NCI-H524 treated with DMSO at 0.1 percent for 48 hours (cell line): ENCODE data around the gene TMEM164.
"Not testable (repeated sequence)": the region's sequence is repeated elsewhere in the genome, so short reads cannot be mapped to it uniquely, and the experiment has no call there.

Source experiments
- DNase-seq: peaks from one replicate; lab custom pipeline; 2025; lab: John Stamatoyannopoulos, UW

The TMEM164 gene

GRCh38 chrX:110132450-110133114 lies 129.7 kb downstream of the TMEM164 start:
- no peak for DNase-seq

GRCh38 chrX:110133735-110134370 lies 130.9 kb downstream of the TMEM164 start:
- DNase-seq, result no peak

GRCh38 chrX:110135618-110136017 lies 132.7 kb downstream of the TMEM164 start:
- DNase-seq, result no peak

- no peak for DNase-seq
Observed at GRCh38 chrX:110136136-110136535, 133.2 kb downstream of the TMEM164 start.

- no peak for DNase-seq
Observed at GRCh38 chrX:110138557-110138956, 135.6 kb downstream of the TMEM164 start.

- no peak for DNase-seq
Observed at GRCh38 chrX:110139172-110139571, 136.3 kb downstream of the TMEM164 start.

- no peak for DNase-seq
Observed at GRCh38 chrX:110142096-110142495, 139.2 kb downstream of the TMEM164 start.

- no peak for DNase-seq
Observed at GRCh38 chrX:110143454-110144210, 140.7 kb downstream of the TMEM164 start.

- DNase-seq, result no peak
Observed at GRCh38 chrX:110145311-110145710, 142.4 kb downstream of the TMEM164 start.

- DNase-seq, result no peak
Observed at GRCh38 chrX:110145854-110146253, 142.9 kb downstream of the TMEM164 start.

- DNase-seq, result no peak
Observed at GRCh38 chrX:110146521-110146920, 143.6 kb downstream of the TMEM164 start.

- no peak for DNase-seq
Observed at GRCh38 chrX:110153244-110153643, 150.3 kb downstream of the TMEM164 start.

GRCh38 chrX:110153896-110154295 lies 151.0 kb downstream of the TMEM164 start:
- DNase-seq, result no peak

GRCh38 chrX:110154328-110154727 lies 151.4 kb downstream of the TMEM164 start:
- not testable (repeated sequence) for DNase-seq

- no peak for DNase-seq
Observed at GRCh38 chrX:110155759-110156158, 152.8 kb downstream of the TMEM164 start.

GRCh38 chrX:110156167-110156754 lies 153.3 kb downstream of the TMEM164 start:
- DNase-seq, result no peak

GRCh38 chrX:110157444-110157843 lies 154.5 kb downstream of the TMEM164 start:
- no peak for DNase-seq

- no peak for DNase-seq
Observed at GRCh38 chrX:110159235-110159634, 156.3 kb downstream of the TMEM164 start.

GRCh38 chrX:110159865-110160264 lies 157.0 kb downstream of the TMEM164 start:
- DNase-seq, result no peak

- no peak for DNase-seq
Observed at GRCh38 chrX:110161361-110161686, 158.4 kb downstream of the TMEM164 start.

- no peak for DNase-seq
Observed at GRCh38 chrX:110162131-110162530, 159.2 kb downstream of the TMEM164 start.

GRCh38 chrX:110162867-110163266 lies 160.0 kb downstream of the TMEM164 start:
- DNase-seq, result no peak

- peak; percentile 47 for DNase-seq
Observed at GRCh38 chrX:110163488-110163887, 160.6 kb downstream of the TMEM164 start.
